GM10266 (cell line): ENCODE results near the gene ITPR2.

Source experiments
- DNase-seq: peaks from one replicate; pipeline ENCODE4 v3.0.0; 2012; ENCODE audit errors: extremely low spot score
- TF ChIP-seq, protein P1 (sequence below): IDR thresholded peaks from 2 replicates; pipeline ENCODE4 v1.5.1; 2012; ENCODE audit warnings: mild to moderate bottlenecking, low read depth; ENCODE audit not compliant: control insufficient read depth, insufficient read depth; ENCODE audit errors: missing control alignments

ITPR2 gene

DNA sequence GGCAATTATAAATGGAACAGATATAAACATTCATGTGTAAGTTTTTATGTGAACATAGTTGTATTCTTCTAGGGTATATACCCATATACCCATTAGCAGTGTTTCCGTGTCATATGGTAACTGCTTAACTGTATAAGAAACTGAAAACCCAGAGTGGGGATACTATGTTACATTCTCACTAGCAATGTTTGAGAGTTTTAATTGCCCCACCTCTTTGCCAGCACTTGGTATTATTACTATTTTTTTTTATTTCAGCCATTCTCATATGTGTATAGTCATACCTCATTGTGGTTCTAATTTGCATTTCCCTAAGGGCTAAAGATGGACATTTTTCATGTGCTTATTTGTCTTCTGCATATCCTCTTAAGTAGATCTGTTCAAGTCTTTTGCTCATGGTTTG is 28.7 kb upstream of the ITPR2 start:
- DNase-seq, result no peak

DNA sequence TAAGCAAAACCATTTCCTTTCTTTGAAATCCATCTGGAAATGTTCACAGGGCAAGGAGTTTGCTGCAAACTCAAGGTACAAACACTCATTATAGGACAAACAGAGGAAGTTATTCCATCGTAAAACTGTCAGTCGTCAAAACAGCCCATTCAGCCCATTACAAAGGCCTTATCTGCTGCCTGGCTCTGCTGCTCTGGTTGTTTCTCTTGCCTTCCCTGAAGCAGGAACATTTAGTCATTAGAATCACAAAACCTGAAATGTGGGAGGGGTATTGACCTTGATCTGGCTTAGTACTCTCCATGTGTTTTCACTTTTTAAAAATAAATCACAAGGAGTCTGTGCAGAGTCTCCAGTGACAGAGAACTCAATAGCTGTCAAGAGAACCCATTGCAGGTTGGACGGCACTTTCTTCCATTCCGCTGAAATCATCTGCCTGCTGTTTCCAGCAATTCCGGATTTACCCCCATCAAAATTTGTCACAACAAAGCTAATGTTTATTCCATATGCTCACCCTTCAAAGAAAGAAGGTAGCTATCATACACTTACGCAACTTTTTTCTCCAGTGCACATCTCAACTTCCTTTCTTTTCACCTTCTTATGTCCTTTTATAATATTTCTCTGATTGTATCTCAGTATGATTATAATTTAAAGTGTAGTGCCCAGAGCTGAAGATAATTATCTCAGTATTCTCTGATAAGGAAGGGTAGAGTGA is 24.6 kb upstream of the ITPR2 start:
- DNase-seq, result no peak
- TF ChIP-seq, protein P1, sequence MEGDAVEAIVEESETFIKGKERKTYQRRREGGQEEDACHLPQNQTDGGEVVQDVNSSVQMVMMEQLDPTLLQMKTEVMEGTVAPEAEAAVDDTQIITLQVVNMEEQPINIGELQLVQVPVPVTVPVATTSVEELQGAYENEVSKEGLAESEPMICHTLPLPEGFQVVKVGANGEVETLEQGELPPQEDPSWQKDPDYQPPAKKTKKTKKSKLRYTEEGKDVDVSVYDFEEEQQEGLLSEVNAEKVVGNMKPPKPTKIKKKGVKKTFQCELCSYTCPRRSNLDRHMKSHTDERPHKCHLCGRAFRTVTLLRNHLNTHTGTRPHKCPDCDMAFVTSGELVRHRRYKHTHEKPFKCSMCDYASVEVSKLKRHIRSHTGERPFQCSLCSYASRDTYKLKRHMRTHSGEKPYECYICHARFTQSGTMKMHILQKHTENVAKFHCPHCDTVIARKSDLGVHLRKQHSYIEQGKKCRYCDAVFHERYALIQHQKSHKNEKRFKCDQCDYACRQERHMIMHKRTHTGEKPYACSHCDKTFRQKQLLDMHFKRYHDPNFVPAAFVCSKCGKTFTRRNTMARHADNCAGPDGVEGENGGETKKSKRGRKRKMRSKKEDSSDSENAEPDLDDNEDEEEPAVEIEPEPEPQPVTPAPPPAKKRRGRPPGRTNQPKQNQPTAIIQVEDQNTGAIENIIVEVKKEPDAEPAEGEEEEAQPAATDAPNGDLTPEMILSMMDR, result no peak

More for the DNA sequence above, 28.7 kb upstream of the ITPR2 start:
- TF ChIP-seq, protein P1, result no peak

DNA sequence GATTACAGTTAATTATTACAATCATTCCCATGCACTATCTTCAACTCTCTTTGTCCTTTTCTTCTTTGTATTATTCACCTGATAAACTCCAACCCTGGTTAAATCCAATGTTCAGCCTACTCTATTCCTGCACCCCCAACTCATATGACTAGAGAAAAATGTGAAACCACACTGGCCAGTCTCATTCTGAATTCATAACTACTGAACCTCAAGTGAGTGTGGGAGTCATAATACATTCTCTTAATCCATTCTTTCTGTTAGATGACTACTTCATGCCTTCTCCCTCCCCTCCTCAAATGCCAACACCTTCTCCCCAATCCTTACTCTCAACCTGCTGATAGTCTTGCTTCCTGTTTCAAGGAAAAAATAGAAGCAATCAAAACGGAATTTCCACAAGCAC is 22.3 kb upstream of the ITPR2 start:
- TF ChIP-seq, protein P1, result no peak
- DNase-seq, result no peak

DNA sequence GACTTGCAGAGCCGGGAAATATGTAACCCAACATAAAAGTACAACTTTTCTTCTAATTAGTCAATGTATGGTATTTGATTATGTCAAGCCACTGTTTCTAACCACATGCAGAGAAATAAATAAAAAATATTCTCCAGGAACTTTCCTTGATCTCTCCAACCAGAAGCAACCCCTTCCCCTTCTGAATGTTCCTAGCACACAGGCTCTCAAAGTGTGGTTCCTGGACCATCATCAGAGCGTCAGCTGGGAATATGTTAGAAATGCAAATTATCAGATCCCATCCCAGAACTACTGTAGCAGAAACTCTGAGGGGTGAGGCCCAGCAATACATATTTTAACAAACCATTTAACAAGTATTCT is 21.0 kb upstream of the ITPR2 start:
- TF ChIP-seq, protein P1, result no peak

DNA sequence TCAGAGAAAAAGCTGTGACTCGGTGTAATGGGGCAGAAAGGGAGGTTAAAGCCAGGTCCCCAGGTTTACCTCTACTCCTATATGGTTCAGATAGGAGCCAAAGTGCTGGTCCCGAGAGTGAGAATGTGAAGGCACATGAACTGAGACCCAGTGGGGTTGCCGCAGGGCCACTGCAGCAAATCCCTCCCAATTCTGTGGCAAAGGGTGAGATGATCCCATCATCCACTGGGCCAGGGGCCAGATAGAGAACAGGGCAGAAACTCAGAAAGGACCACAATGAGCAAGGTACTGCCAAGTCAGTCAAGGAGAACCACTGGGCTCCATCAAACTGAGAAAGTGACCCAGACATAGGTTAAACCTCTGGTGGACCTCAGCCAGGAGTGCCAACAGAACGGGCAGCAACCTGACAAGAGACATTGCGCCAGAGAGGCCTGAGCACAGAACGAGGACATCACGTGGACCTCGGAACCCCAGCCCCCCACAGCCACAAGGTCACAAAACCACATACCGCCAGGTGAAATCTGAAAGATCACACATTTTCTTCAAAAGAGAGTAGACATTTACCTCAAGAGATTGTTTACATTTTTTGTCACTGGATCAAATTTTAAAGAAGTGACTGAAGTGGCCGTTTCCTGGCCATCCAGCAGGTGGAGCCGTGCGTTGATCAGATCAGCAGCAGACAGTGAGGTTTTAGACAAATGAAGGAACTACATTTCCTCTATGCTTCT is 20.5 kb upstream of the ITPR2 start:
- TF ChIP-seq, protein P1, result peak; percentile 87
- DNase-seq, result peak; percentile 75

More for the DNA sequence above, 21.0 kb upstream of the ITPR2 start:
- no peak for DNase-seq

DNA sequence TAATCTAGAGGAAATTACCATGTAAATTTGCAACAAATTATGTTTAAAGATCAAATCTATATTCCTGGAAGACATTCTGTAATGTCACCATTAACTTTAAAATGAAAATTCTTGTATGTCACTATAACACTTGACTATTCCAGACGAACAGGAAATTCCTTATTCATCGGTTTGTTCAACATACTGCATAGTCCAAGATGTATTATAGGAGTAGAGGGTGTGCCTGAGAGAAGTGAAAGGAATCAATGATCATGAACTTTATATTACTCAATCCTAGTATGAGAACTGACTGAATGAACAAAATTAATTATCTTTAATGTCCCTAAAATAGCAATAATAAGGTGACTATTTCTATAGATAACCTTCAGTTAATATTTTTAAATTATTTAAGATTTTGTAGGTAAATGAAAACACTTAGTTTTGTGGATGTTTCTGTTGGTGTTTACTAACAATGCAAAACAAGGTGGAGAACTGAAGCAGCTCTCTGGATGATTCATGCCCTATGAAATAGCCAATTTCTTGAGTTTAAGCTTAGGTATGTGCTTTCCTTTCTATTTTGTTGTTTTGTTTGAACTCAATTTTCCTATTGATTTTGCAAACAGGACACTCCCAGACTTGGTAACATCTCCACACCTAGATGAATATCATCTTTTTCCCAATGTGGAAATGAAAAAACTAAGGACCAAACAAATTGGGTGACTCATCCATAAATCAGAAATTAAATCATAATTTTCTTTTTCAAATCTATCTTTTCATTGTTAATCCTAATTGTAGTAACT is 18.2 kb upstream of the ITPR2 start:
- DNase-seq, result no peak
- TF ChIP-seq, protein P1, result no peak
